AG10803 (cell line): ENCODE data around the gene PLPP2.
A peak's percentile ranks its signal among the peaks of the same experiment; 100 is the strongest.

Experiments used
- DNase-seq: peaks from one replicate; pipeline ENCODE4 v3.0.0; 2010; ENCODE audit warnings: low read depth
- H3K4me3 ChIP-seq: 2 replicates; pipeline ENCODE4 v1.5.1; 2011; ENCODE audit warnings: mild to moderate bottlenecking, low read length, control low read depth
- CTCF ChIP-seq: conservative IDR thresholded peaks from 2 replicates; pipeline ENCODE4 v1.5.1; 2011; ENCODE audit warnings: mild to moderate bottlenecking, low read length, control low read depth, inconsistent platforms

Gene PLPP2

DNA sequence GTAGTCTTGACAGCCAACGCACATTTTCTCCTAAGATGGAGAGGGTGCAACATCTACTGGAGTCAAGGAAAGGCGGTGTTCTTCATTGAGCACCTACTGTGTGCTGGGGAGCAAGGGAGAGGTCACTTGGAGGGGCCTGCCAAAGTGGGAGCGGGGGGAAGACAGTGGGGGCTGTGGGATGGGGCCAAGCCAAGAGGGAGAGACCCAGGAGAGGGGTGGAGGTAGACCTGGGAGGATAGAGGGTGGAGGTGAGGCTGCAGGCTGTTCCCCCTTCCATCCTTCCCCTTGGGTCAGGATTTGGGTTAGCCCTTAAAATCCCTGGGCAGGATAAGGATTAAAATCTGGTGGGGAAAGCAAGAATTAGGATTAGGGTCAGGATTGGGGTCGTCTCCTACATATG lies 1.7 kb upstream of the PLPP2 start:
- no peak overlapping the region for H3K4me3 ChIP-seq
- TF ChIP-seq CTCF: no peak
- no peak for DNase-seq

- no peak for TF ChIP-seq CTCF
- no peak overlapping the region for H3K4me3 ChIP-seq
- no peak for DNase-seq
These were observed 1.2 kb upstream of the PLPP2 start for GRCh38 chr19:292281-292884.

GRCh38 chr19:291561-292280 lies 518 bp upstream of the PLPP2 start:
- no peak for TF ChIP-seq CTCF
- H3K4me3 ChIP-seq: no peak overlapping the region; the same call in 1 of the 2 replicates
- no peak for DNase-seq

- no peak for TF ChIP-seq CTCF
- DNase-seq: no peak
- H3K4me3 ChIP-seq: no peak overlapping the region
These were observed 714 bp downstream of the PLPP2 start for GRCh38 chr19:290372-291005.

- DNase-seq: peak; percentile 24
- TF ChIP-seq CTCF: no peak
- no peak overlapping the region for H3K4me3 ChIP-seq
These were observed 1.4 kb downstream of the PLPP2 start for GRCh38 chr19:289651-290371.

GRCh38 chr19:288911-289310 lies 2.3 kb downstream of the PLPP2 start:
- no peak for DNase-seq
- no peak overlapping the region for H3K4me3 ChIP-seq
- no peak for TF ChIP-seq CTCF
